ENCODE results near the gene NUP210L.
A peak's percentile ranks its signal among the peaks of the same experiment; 100 is the strongest.

The NUP210L gene

DNA sequence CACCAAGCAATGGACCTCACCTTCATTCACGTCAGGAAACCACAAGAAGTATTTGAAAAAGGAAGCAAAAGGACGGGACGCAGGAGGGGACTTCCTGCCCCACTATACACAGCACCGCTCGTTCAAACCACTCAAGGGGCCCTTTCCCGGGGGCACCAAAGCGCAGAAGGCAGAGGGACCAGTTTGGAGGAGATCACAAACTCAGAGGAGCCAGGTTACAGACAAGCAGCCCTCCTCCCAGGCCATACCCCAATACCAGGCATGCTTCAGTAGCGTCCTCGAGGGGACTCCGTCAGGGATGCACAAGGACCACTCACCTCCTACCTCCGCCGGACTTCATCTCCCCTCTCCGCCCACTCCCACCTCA, 197.1 kb downstream of the NUP210L start:
- peak; percentile 69 for DNase-seq (ENCODE audit: low spot score)
- TF ChIP-seq, protein P1, sequence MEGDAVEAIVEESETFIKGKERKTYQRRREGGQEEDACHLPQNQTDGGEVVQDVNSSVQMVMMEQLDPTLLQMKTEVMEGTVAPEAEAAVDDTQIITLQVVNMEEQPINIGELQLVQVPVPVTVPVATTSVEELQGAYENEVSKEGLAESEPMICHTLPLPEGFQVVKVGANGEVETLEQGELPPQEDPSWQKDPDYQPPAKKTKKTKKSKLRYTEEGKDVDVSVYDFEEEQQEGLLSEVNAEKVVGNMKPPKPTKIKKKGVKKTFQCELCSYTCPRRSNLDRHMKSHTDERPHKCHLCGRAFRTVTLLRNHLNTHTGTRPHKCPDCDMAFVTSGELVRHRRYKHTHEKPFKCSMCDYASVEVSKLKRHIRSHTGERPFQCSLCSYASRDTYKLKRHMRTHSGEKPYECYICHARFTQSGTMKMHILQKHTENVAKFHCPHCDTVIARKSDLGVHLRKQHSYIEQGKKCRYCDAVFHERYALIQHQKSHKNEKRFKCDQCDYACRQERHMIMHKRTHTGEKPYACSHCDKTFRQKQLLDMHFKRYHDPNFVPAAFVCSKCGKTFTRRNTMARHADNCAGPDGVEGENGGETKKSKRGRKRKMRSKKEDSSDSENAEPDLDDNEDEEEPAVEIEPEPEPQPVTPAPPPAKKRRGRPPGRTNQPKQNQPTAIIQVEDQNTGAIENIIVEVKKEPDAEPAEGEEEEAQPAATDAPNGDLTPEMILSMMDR (IDR thresholded peaks at IDR 0.05; ENCODE audit: extremely low read depth, insufficient read depth, missing control alignments): no peak
- in situ Hi-C loops (cut with MboI; ENCODE audit: low pct_unique_long_range_greater_than_20kb, low sequenced_read_pairs, unreplicated experiment): no loop called here

DNA sequence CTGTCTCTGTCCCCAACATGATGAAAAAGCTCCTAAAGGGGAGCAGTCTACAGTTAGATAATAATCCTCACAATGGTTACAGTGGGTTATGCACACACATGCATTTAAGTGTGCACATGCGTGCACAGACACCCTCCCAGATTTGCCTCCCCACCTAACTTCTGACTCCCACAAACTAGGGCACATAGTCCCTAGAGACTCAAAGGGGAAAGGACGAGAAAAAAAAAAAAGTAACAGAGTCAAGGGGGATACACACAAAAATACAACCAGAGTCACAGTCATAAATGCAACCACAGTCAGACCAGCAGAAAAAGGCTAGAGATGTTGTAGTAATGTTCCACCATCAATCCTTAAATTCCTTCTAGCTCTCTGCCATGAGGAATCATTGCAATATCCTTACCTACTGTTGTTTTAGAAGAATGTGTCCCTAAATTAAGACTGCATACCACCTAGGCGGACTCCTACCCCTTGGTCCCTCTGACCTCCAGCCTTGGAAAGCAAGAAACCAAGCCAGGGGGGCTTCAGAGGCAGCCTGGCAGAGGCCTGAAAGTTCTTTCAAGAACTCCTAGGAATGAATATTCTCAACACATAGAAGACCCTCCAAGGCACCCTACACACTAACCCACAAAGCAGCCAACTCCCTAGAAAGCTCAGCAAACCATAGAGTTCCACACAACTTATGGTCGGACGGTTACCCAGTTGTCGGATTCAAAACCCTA, 197.7 kb downstream of the NUP210L start:
- in situ Hi-C loops (cut with MboI; ENCODE audit: low pct_unique_long_range_greater_than_20kb, low sequenced_read_pairs, unreplicated experiment): no loop called here
- DNase-seq (ENCODE audit: low spot score): no peak
- TF ChIP-seq, protein P1 (IDR thresholded peaks at IDR 0.05; ENCODE audit: extremely low read depth, insufficient read depth, missing control alignments): no peak

DNA sequence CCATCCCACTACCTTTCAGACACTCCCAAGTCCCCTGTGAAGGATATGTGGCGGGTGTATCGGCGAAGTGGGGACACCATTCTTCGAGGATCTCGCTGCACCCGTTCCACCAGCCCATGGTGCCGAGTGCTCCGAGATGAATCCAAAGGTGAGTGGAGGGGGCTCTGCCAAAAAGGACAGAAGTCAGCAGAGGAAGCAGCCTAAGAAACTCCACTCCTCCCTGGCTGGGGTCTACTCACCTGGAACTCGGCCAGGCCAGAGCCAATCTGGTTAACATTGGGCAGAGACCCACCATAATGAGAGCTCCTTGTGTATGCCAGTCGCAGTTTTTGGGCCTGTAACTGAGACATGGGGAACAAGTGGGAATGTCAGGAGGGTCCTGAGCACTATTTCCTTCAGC, 200.0 kb downstream of the NUP210L start:
- in situ Hi-C loops (cut with MboI; ENCODE audit: low pct_unique_long_range_greater_than_20kb, low sequenced_read_pairs, unreplicated experiment): no loop called here
- TF ChIP-seq, protein P1 (IDR thresholded peaks at IDR 0.05; ENCODE audit: extremely low read depth, insufficient read depth, missing control alignments): no peak

DNA sequence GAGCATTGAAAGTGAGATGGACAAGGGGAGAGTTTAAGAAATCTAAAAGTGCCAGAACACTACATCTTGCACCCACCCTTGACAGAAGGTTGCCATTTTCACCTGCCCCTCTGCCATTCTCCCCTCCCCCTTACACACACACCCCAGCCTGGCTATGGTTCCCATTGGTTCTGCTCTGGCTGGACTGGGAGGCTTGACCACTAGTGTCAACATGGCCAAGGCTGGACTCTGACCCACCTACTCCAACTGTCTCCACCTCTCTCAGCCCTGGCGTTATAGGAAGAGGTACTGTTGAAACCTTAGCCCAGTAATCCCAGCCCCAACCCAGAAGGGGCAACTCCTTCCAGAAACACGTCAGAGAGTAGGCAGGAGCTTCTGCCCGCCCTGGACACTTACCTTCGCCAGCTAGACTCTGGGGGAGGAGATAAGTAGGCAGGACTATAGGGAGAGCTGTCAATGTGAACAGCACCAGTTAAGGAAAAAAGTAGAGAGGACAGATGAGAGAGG, 201.0 kb downstream of the NUP210L start:
- TF ChIP-seq, protein P1 (IDR thresholded peaks at IDR 0.05; ENCODE audit: extremely low read depth, insufficient read depth, missing control alignments): no peak
- DNase-seq (ENCODE audit: low spot score): no peak
- in situ Hi-C loops (cut with MboI; ENCODE audit: low pct_unique_long_range_greater_than_20kb, low sequenced_read_pairs, unreplicated experiment): no loop called here

More for the DNA sequence above, 200.0 kb downstream of the NUP210L start:
- DNase-seq (ENCODE audit: low spot score): no peak

DNA sequence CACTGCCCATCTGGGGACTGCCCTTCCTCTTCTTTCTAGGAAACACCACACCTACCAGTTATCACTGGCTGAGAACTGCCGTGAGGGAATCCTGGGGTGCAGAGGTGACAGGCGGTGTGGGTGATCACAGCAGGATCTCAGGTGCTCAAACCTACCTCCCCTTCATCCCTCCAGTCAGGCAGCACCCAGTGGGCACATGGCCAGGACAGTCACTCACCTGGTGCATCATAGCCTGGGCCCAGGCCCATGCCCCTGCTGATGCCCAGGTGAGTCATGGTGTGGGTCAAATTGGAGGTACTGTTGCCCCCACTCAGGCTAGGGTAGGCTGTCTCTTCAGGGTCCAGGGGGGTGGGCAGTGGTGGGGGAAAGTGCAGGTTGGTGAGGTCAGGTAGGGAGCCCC, 203.1 kb downstream of the NUP210L start:
- TF ChIP-seq, protein P1 (IDR thresholded peaks at IDR 0.05; ENCODE audit: extremely low read depth, insufficient read depth, missing control alignments): no peak
- no peak for DNase-seq (ENCODE audit: low spot score)
- in situ Hi-C loops (cut with MboI; ENCODE audit: low pct_unique_long_range_greater_than_20kb, low sequenced_read_pairs, unreplicated experiment): no loop called here

DNA sequence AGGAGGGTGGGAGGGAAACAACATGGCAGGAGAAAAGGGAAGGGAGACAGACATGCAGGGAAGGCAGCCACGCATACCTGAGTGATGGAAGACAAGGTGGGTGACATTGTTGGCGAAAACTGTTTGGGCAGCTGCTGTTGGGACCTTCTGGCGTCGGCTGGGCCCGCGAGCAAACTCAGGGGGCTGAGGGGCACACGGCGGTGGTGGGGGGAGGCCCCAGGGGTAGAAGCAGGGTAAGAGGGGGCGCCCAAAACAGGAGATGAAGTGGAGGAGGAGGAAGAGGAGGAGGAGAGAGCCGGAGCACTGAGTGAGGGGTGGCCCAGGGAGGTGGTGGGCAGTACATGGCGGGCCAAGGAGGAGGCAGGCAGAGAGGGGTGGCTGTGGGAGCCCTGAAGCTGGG, 203.7 kb downstream of the NUP210L start:
- TF ChIP-seq, protein P1 (IDR thresholded peaks at IDR 0.05; ENCODE audit: extremely low read depth, insufficient read depth, missing control alignments): no peak
- DNase-seq (ENCODE audit: low spot score): no peak
- in situ Hi-C loops (cut with MboI; ENCODE audit: low pct_unique_long_range_greater_than_20kb, low sequenced_read_pairs, unreplicated experiment): no loop called here

Data from GM13977 (cell line).